HepG2 (cell line): Measurements from ENCODE around the gene HOXA9. TPM values are rescaled to one million over a fixed set of nuclear protein-coding genes. Genes with fewer than 3 reads are reported as not detected.
A peak's percentile ranks its signal among the peaks of the same experiment; 100 is the strongest.

Experiments used
- ATAC-seq: fragments of 200-7000 bp; cut with Tn5 transposase; 3 replicates; pipeline ENCODE4 v1.9.1; 2020; ENCODE audit warnings: mild to moderate bottlenecking, moderate library complexity
- BruUV-seq: library from RNA; stranded (reverse); fragments of 400-500 nt; replicated peaks from 2 replicates; lab custom pipeline; 2021; lab: Mats Ljungman, UMichigan
- CTCF ChIA-PET: fragments of 300-600 bp; formaldehyde crosslinking; extraction: SDS; loops from one replicate; lab custom pipeline; 2021; ENCODE audit warnings: low total read pairs, inconsistent platforms, low intra/inter-chr PET ratio; lab: Yijun Ruan, JAX
- POLR2A ChIA-PET: fragments of 350-600 bp; sonication (Branson Sonifier 250); formaldehyde crosslinking; loops from one replicate; lab custom pipeline; 2020; ENCODE audit warnings: antibody characterized with exemption, inconsistent platforms; lab: Yijun Ruan, JAX
- DNase-seq: peaks from one replicate; pipeline ENCODE4 v3.0.0-alpha.2; 2015; ENCODE audit warnings: low spot score
- FAIRE-seq: peaks from 3 replicates; lab custom pipeline; 2011; peaks lifted over from hg19 to GRCh38; lab: Jason Lieb, UNC
- H2AFZ ChIP-seq: one replicate; pipeline ENCODE4 v1.6.1; 2011; ENCODE audit warnings: low read length, inconsistent platforms
- H3K27ac ChIP-seq: fragments of 300-600 bp; 3 replicates; pipeline ENCODE4 v1.8.0; 2011; ENCODE audit warnings: mixed run types, mild to moderate bottlenecking, mixed read lengths, low read length, inconsistent platforms; ENCODE audit not compliant: insufficient read depth; ENCODE audit errors: extremely low read length
- H3K27me3 ChIP-seq, 2 experiments: fragments of 200-600 bp in 1 of 2; 2 replicates in 1 of 2; 3 replicates in 1 of 2; pipeline versions ENCODE4 v1.6.0 to v1.8.0; 2011; ENCODE audit warnings: low read length in 2 of 2, mild to moderate bottlenecking in 2 of 2, moderate library complexity in 2 of 2, inconsistent platforms in 1 of 2; ENCODE audit not compliant: insufficient read depth in 2 of 2, control insufficient read depth in 1 of 2
- H3K36me3 ChIP-seq, 2 experiments: fragments of 200-600 bp in 1 of 2; replicated peaks in 1 of 2; 2 replicates in 1 of 2; 3 replicates in 1 of 2; pipeline versions ENCODE4 v1.5.1 to v1.8.0; 2011; ENCODE audit warnings: low read length in 2 of 2, inconsistent platforms in 1 of 2; ENCODE audit not compliant: insufficient read depth in 2 of 2, control insufficient read depth in 1 of 2
- H3K4me1 ChIP-seq: 2 replicates; pipeline ENCODE4 v1.5.1; 2012; ENCODE audit warnings: low read length, inconsistent platforms; ENCODE audit not compliant: insufficient read depth
- H3K4me2 ChIP-seq: 2 replicates; pipeline ENCODE4 v1.6.0; 2011; ENCODE audit warnings: low read depth, low read length, inconsistent platforms
- H3K4me3 ChIP-seq, 3 experiments: fragments of 200-600 bp in 1 of 3; sonication (generic), shearing (Covaris generic) in 1 of 3; replicated peaks in 1 of 3; 2 replicates each; pipeline ENCODE4 v1.5.1; 2011 to 2016; ENCODE audit warnings: low read length in 3 of 3, inconsistent platforms in 2 of 3, low read depth in 2 of 3, mild to moderate bottlenecking in 2 of 3, control low read depth in 1 of 3, mixed read lengths in 1 of 3; ENCODE audit not compliant: insufficient read depth in 1 of 3
- H3K79me2 ChIP-seq: one replicate; pipeline ENCODE4 v1.6.1; 2011; ENCODE audit warnings: low read length, inconsistent platforms; ENCODE audit not compliant: insufficient read depth
- H3K9ac ChIP-seq: 2 replicates; pipeline ENCODE4 v1.6.0; 2011; ENCODE audit warnings: mild to moderate bottlenecking, low read depth, low read length, inconsistent platforms; ENCODE audit not compliant: insufficient read depth
- H3K9me3 ChIP-seq: 2 replicates; pipeline ENCODE4 v1.5.1; 2012; ENCODE audit warnings: mild to moderate bottlenecking, low read length
- H4K20me1 ChIP-seq: 2 replicates; pipeline ENCODE4 v1.6.0; 2011; ENCODE audit warnings: inconsistent platforms, mild to moderate bottlenecking, low read length, moderate library complexity; ENCODE audit not compliant: insufficient read depth
- NR3C1 ChIP-seq: sonication (generic); formaldehyde crosslinking; IDR thresholded peaks from 2 replicates; pipeline ENCODE4 v1.4.0; 2020; ENCODE audit warnings: missing genetic modification reagents
- RAD51 ChIP-seq: fragments of 450-650 bp; IDR thresholded peaks from 2 replicates; pipeline ENCODE4 v1.6.1; 2016; ENCODE audit warnings: borderline replicate concordance
- RFXAP ChIP-seq: sonication (generic); formaldehyde crosslinking; IDR thresholded peaks from 2 replicates; pipeline ENCODE4 v1.4.0; 2020; ENCODE audit warnings: missing genetic modification reagents, borderline replicate concordance
- WGBS: methylation state at CpG from one replicate; pipeline ENCODE4 v1.1.6; 2017; ENCODE audit warnings: low lambda C conversion rate; 5-methylcytosine and 5-hydroxymethylcytosine counted together
- in situ Hi-C: cut with HindIII; loops from 2 replicates; pipeline ENCODE4 v1.10.0; 2017; ENCODE audit warnings: low pct_unique_long_range_greater_than_20kb; ENCODE audit not compliant: extremely low pct_ligation_motif_present
- intact Hi-C: fragments of 100-400 bp; cut with micrococcal nuclease; formaldehyde crosslinking; loops from one replicate; pipeline ENCODE4 v1.10.0; 2022; ENCODE audit not compliant: unreplicated experiment
- polyA plus RNA-seq, 8 experiments: library from polyadenylated mRNA; depleted of rRNA in 3 of 8; stranded (reverse) in 7 of 8; unstranded in 1 of 8; fragments of >200 nt; fragmentation: Illumina TruSeq in 4 of 8; extraction: Trizol in 4 of 8; gene quantifications; 2 replicates each; pipeline versions ENCODE4 v1.2.1 to v1.2.3, GENCODE V29; 2011 to 2016; ENCODE audit warnings: low read depth in 4 of 8, missing spikeins in 1 of 8, mixed read lengths in 1 of 8; ENCODE audit not compliant: insufficient read depth in 1 of 8
- total RNA-seq, 5 experiments: library from RNA; depleted of rRNA; stranded (reverse); fragments of >200 nt; fragmentation: Illumina TruSeq; extraction: Trizol; gene quantifications; 2 replicates each; pipeline ENCODE4 v1.2.3, GENCODE V29; 2016; ENCODE audit warnings: low read depth in 1 of 5
- TF ChIP-seq, protein P1 (sequence below): sonication (generic); formaldehyde crosslinking; IDR thresholded peaks from 2 replicates; pipeline ENCODE4 v1.4.0; 2020; ENCODE audit warnings: mild to moderate bottlenecking, missing genetic modification reagents
- TF ChIP-seq, protein P2 (sequence below): sonication (generic); formaldehyde crosslinking; IDR thresholded peaks from 2 replicates; pipeline ENCODE4 v1.5.1; 2020; ENCODE audit warnings: mild to moderate bottlenecking, missing genetic modification reagents, moderate library complexity
- TF ChIP-seq, protein P3 (sequence below), 2 experiments: sonication (generic) in 1 of 2; formaldehyde crosslinking in 1 of 2; IDR thresholded peaks; 2 replicates each; pipeline versions ENCODE4 v1.5.1 to v1.6.1; 2011 to 2020; ENCODE audit warnings: borderline replicate concordance in 1 of 2, low read depth in 1 of 2, low read length in 1 of 2, mild to moderate bottlenecking in 1 of 2, missing genetic modification reagents in 1 of 2, moderate library complexity in 1 of 2

HOXA9 gene
- total and polyA plus RNA-seq, 2 of the 13 experiments (the other 11 are each of a cell fraction or from before 2014, with no cell fraction given), result not detected

- no peaks in the 10 kb centered on the region for H3K9me3 ChIP-seq
- TF ChIP-seq NR3C1 (CRISPR knock-in tag), result no peak
- TF ChIP-seq, protein P1, sequence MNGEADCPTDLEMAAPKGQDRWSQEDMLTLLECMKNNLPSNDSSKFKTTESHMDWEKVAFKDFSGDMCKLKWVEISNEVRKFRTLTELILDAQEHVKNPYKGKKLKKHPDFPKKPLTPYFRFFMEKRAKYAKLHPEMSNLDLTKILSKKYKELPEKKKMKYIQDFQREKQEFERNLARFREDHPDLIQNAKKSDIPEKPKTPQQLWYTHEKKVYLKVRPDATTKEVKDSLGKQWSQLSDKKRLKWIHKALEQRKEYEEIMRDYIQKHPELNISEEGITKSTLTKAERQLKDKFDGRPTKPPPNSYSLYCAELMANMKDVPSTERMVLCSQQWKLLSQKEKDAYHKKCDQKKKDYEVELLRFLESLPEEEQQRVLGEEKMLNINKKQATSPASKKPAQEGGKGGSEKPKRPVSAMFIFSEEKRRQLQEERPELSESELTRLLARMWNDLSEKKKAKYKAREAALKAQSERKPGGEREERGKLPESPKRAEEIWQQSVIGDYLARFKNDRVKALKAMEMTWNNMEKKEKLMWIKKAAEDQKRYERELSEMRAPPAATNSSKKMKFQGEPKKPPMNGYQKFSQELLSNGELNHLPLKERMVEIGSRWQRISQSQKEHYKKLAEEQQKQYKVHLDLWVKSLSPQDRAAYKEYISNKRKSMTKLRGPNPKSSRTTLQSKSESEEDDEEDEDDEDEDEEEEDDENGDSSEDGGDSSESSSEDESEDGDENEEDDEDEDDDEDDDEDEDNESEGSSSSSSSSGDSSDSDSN, result no peak
- TF ChIP-seq, all 625 proteins: peak for 0
- in situ Hi-C loops, result loop anchor here (5.0 to 25.0 kb wide), 2 partner anchors 790 to 1070 kb away; no protein-coding TSS in a partner anchor
- intact Hi-C loops, result no loop called here
- FAIRE-seq (no peak), DNase-seq (no peak), ATAC-seq (no peak)
- H3K36me3 ChIP-seq, result no peaks in the 10 kb centered on the region
- no peak overlapping the region for H3K27ac ChIP-seq
- no peak overlapping the region for H3K4me2 ChIP-seq
- no peak overlapping the region; a peak in 1 of 6 replicates for H3K4me3 ChIP-seq
- no peaks in the 10 kb centered on the region for H3K79me2 ChIP-seq
- CTCF ChIA-PET, result no interaction called here
- H3K9ac ChIP-seq, result no peak overlapping the region
- POLR2A ChIA-PET, result interaction anchor here (0.6 kb wide), 1 partner anchor 34 kb away, joined by 3 read pairs; no protein-coding TSS in a partner anchor
- WGBS, result 80% methylated on average over 20 of the region's 30 CpGs
- BruUV-seq, result no TSS peak
- no peak overlapping the region for H2AFZ ChIP-seq
- H4K20me1 ChIP-seq, result no peaks in the 10 kb centered on the region
- H3K4me1 ChIP-seq, result peaks cover 22% of the 10 kb centered on the region
- peaks cover 6 to 50% of the 10 kb centered on the region in 2 experiments for H3K27me3 ChIP-seq
Measured at GRCh38 chr7:27156916-27157701, 8.2 kb downstream of the HOXA9 start.

DNA sequence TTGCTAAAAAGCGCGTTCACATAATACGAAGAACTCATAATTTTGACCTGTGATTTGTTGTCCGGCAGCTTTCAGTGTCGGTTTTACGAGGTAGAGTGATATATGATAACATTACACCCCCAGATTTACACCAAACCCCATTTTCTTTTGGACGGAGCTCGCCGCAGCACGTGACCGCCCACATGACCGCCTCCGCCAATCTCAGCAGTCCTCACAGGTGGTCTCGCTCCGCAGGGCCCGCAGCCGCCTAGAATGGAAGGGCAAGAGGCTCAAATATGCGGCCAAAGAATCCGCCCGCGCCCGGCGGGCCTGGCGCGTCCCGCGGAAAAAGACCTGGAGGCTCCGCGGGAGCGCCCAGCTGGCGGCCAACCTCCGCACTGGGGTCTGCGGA is 8.8 kb downstream of the HOXA9 start, which contains the start of gene HOXA7:
Gene HOXA7, minus strand, starts transcription at position 168 of the 391 bp plus-strand sequence. Its CDS starts 130 bp downstream, at position 38.
- in situ Hi-C loops, result loop anchor here (5.0 to 25.0 kb wide), 2 partner anchors 789 to 1069 kb away; no protein-coding TSS in a partner anchor
- Histone ChIP-seq H3K4me3 (peak within 1 kb of the TSS; percentile 40 to 48 (median 42); a peak in 5 of 6 replicates), H3K9me3 (no peaks in the 10 kb centered on the region)
- TF ChIP-seq RFXAP (CRISPR knock-in tag), result no peak
- TF ChIP-seq, protein P2, sequence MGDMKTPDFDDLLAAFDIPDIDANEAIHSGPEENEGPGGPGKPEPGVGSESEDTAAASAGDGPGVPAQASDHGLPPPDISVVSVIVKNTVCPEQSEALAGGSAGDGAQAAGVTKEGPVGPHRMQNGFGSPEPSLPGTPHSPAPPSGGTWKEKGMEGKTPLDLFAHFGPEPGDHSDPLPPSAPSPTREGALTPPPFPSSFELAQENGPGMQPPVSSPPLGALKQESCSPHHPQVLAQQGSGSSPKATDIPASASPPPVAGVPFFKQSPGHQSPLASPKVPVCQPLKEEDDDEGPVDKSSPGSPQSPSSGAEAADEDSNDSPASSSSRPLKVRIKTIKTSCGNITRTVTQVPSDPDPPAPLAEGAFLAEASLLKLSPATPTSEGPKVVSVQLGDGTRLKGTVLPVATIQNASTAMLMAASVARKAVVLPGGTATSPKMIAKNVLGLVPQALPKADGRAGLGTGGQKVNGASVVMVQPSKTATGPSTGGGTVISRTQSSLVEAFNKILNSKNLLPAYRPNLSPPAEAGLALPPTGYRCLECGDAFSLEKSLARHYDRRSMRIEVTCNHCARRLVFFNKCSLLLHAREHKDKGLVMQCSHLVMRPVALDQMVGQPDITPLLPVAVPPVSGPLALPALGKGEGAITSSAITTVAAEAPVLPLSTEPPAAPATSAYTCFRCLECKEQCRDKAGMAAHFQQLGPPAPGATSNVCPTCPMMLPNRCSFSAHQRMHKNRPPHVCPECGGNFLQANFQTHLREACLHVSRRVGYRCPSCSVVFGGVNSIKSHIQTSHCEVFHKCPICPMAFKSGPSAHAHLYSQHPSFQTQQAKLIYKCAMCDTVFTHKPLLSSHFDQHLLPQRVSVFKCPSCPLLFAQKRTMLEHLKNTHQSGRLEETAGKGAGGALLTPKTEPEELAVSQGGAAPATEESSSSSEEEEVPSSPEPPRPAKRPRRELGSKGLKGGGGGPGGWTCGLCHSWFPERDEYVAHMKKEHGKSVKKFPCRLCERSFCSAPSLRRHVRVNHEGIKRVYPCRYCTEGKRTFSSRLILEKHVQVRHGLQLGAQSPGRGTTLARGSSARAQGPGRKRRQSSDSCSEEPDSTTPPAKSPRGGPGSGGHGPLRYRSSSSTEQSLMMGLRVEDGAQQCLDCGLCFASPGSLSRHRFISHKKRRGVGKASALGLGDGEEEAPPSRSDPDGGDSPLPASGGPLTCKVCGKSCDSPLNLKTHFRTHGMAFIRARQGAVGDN (CRISPR knock-in tag), result peak; percentile 12; the same call in 1 of the 2 replicates
- TF ChIP-seq RAD51, result peak; percentile 47; the same call in 1 of the 2 replicates
- TF ChIP-seq, protein P3, sequence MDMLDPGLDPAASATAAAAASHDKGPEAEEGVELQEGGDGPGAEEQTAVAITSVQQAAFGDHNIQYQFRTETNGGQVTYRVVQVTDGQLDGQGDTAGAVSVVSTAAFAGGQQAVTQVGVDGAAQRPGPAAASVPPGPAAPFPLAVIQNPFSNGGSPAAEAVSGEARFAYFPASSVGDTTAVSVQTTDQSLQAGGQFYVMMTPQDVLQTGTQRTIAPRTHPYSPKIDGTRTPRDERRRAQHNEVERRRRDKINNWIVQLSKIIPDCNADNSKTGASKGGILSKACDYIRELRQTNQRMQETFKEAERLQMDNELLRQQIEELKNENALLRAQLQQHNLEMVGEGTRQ (IDR thresholded peaks at IDR 0.05; ENCODE audit: low read depth, low read length), result peak; percentile 87
- TF ChIP-seq, protein P3 (CRISPR knock-in tag; IDR thresholded peaks at IDR 0.05; ENCODE audit: borderline replicate concordance), result peak; percentile 74; the same call in 1 of the 2 replicates
- TF ChIP-seq, all 625 proteins: peak for 3
- Histone ChIP-seq H3K9ac (no peak within 1 kb of the TSS), H3K4me1 (peaks cover 28% of the 10 kb centered on the region), H3K36me3 (no peaks in the 10 kb centered on the region), H3K27me3 (peaks cover 6 to 56% of the 10 kb centered on the region in 2 experiments), H2AFZ (no peak within 1 kb of the TSS), H3K4me2 (peak within 1 kb of the TSS; percentile 60), H3K79me2 (no peaks in the 10 kb centered on the region), H3K27ac (no peak within 1 kb of the TSS), H4K20me1 (no peaks in the 10 kb centered on the region)
- no peak for FAIRE-seq
- WGBS, result 46% methylated on average over 15 of the region's 33 CpGs
- no TSS peak for BruUV-seq
- no peak for DNase-seq
- CTCF ChIA-PET, result no interaction called here
- POLR2A ChIA-PET, result interaction anchor here (0.6 kb wide), 1 partner anchor 35 kb away, joined by 3 read pairs; no protein-coding TSS in a partner anchor
- intact Hi-C loops, result no loop called here
- no peak for ATAC-seq
